Stimulated activated CD4-positive, alpha-beta T cell treated with anti-CD3 and anti-CD28 coated beads, TNF-alpha, amount 100 ng/mL, for 24 hours (primary cell): ENCODE measurements around the gene MSI2.

Experiments used
- DNase-seq, 3 experiments: peaks; one replicate each; pipeline ENCODE4 v3.0.0-alpha.2; 2020; ENCODE audit warnings: low read depth in 3 of 3

MSI2 gene

DNA sequence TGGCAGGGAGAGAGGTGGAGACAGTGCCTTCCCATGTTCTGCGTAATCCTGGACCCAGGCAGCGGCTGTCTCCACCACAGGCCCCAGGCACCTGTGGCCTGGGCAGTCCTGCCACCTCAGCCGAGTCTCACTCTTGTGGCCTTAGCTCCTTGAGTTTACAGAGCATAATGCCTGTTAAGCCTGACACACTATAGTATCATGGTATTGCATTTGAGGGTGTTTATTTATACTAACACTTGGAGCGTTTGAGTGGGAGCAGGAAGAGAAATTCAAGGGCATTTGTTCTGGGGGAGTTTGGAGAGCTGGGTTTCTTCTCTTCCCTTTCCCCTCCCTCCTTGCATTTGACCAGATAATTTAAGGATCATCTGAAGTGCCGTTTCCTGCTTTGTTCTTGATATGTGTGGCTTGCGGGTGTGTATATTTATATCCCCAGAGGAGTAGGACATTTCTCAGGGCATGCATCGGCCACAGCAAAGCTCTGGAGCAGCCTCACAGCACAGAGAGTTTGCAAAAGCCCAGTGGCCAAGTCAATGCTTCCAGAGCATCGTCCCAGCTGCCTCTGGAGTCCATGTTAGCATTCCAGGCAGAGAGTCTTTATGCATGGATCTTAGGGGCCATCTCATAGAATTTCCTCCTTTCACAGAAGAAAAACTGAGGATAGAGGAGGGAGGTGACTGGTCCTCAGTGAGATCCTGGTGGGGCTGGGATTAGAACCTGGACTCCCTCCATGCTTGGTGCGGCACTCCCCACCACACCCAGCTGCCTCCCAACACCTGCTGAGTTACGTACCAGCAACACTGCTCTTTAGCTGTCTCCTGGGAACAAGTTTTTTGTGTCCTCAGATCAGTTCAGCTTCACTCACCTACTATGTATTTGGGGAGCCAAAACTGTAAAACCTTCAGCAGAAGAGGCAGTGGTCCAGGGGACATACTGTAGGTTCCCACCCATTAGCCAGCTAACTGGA is 266.0 kb downstream of the MSI2 start:
- no peak for DNase-seq

DNA sequence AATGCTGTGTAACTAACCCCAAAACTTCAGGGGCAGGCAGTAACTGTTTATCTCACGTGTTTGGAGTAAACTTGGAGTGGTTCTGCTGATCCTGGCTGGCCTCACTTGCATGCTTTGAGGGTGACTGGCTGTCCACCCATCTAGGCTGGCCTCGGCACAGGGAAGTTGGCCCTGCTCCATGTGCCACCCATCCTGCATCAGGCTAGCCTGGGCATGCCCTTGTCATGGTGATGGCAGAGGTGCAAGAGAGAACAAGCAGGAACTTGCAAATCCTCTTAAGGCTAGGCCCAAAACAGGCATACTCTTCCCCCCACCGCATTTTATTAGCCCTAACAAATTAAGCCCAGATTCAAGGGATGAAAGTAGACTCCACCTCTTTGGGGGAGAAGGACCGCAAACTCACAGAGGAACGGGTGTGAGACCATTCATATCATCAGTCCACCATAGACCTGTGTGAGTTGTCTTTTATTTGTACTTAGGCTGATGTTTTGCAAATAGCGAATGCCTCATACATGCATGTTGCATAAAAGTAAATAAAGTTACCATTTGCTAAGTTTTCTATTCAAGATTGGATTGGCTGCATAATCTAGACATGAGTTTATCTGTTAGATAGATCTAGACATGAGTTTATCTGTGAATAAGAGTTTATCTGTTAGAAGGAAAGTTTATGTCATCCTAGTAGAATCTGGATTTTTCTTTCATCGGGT is 267.8 kb downstream of the MSI2 start:
- no peak for DNase-seq

- no peak for DNase-seq
These were observed 268.7 kb downstream of the MSI2 start for GRCh38 chr17:57524839-57525568.

- DNase-seq, result no peak
These were observed 271.1 kb downstream of the MSI2 start for GRCh38 chr17:57527221-57528057.

GRCh38 chr17:57528058-57528451 is 271.7 kb downstream of the MSI2 start:
- no peak for DNase-seq

DNA sequence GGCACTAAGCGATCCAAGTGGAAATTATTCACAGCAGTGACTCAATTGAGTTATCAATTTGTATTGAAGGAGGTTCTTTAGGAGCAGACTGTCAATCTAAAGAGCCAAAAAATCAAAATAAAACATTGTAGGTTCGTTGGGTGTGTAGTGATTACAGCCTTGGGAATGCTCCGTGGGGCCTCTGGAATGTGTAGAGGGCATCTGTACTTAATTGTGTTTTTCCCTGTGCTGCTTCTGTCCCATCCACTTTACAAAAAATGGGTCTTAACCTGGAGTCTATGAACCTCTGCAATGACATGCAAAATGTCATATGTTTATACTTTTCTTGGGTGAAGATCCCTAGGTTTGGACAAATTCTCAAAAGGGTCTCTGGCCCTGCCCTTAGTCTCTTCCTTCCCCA is 273.7 kb downstream of the MSI2 start:
- DNase-seq, result no peak

DNA sequence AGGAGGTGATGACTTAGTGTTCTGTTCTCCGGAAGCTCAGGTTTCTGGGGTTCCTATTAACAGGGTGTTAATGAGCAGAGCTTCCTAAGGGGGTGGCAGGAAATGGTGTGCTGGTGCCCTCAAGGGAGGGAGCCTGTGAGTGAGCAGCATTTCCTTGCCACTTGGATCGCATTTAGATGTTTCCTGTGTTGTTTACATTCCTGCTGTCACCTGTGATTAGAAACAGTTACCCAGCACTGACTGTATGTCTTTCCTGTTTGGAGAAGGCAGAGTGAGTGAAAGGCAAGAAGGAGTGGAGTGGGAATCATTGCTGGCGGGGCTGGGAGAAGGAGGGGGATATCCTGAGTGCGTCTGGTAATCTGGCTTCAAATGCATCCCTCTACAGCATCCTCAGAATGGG is 274.2 kb downstream of the MSI2 start:
- DNase-seq, result no peak

DNA sequence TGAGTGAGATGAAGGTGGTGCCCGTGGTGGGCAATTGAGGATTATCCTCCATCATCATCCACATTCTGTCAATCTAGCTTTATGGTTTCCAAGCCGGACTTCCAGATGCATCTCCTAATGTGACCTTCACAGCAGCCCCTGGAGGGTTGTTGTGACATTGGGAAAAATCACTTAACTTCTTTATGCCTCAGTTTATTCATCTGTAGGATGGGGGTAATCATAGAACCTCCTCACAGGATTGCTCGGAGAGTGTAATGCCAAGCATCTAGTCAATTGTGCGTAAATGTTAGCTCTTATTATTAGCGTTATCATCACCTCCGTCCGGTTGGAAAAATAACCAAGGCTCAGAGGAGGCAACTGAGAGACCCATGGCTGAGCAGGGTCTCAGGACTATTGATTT is 274.8 kb downstream of the MSI2 start:
- DNase-seq, result no peak

DNA sequence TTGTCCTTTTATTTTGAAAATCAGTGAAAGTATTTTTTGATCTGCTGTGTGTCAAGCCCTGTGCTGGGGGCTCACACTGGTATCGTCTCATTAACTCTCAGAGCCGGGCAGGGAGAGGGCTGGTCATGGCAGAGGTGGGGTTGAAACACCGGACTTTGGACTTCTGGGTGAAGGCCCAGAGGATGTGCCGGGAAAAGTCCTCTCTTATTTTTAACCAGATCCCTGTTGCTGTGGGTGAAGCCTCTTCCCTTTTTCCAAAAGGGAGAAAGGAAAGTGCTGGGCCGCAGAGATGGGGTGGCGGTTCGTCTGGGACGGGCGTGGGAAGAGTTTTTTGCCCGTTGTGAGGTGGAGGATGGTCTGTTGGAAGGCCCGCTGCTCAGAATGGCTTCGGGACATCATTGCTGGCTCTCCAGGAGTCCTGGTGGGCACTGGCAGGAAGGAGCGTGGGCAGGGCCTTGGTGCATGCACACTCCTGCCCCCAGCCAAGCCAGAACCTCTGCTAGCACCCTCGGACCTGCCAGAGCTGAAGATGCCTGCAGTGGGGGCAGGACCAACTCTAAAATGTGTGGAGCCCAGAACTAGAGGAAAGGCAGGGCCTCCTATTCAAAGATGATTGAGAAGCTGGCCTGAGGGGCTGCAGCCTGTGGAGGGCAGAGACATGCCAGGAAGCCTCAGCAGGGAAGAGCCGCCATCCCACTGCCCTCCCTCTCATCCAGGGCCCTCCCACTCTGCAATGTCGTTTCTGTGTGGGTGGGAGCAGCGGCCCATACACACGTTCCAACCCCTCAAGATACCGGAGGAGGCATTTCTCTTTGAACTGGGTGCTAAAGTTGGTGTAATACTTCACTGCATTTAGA is 275.6 kb downstream of the MSI2 start:
- DNase-seq, result no peak

DNA sequence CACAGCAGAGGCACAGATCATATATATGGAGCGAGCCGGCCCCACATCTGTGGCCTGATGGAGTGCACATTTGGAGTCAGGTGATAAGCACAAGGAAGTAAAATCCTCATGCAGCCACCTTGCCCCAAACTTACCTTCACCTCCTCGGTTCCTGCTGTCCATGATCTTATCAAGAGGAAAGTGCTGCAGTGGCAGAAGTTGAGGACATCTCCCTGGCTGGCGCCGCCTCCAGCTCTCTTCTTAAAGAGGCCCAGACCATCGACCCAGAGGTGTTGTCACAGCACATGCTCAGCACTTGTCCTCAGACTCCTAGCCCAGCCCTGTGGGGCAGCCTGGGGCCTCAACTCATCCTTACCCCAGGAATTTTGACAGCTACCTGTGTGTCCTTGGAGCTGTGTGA is 276.2 kb downstream of the MSI2 start:
- no peak for DNase-seq

DNA sequence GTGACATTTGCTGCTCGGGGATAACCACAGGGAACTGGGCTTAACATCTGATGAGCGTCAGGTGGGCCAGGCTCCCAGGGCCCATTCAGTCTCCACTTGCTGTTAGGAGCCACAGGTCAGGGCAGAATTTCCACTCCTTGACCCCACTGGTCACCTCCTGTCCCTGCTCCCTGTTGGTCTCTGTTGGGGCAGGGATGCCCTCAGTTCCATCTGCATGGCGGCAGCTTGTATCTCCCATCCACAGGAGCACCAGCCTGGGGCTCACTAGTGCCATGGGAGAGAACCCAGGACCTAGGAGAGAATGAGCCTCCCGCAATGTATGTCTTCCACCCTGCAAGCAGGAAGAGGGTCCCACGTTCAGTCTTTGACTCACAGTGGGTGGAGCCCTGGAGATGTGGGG is 276.6 kb downstream of the MSI2 start:
- no peak for DNase-seq

DNA sequence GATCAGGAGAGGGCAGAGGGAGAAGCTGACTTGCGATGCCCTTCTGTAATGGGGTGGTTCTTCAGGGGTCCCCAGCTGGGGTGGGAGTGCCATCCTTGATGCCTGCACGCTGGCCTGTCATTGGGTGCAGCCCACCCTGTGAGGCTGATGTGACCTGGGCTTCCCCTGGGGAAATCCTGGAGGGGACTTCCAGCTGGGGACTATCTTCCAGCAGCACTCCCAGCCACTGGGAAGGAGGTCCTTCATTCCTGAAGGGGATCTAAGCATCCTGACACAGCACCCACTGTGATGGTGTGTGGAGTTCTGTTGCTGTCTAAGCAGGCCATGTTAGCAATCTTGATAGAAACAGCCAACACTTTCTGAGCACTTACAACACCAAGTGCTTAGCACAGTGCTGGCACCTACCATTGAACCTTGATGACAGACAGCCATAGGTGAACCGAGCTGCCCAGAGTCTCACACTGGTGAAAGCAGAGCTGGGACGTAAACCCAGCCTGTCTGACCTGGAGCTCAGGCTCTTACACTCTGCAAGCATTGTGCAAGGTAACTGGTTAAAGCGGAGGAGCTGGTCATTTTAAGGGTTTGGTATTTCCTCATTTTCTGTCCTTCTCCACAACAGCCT is 277.5 kb downstream of the MSI2 start:
- no peak for DNase-seq

GRCh38 chr17:57534863-57535248 is 278.5 kb downstream of the MSI2 start:
- DNase-seq, result no peak

- no peak for DNase-seq
These were observed 279.1 kb downstream of the MSI2 start for GRCh38 chr17:57535249-57535966.

GRCh38 chr17:57536289-57536688 is 280.0 kb downstream of the MSI2 start:
- no peak for DNase-seq

GRCh38 chr17:57536789-57537523 is 280.6 kb downstream of the MSI2 start:
- no peak for DNase-seq

DNA sequence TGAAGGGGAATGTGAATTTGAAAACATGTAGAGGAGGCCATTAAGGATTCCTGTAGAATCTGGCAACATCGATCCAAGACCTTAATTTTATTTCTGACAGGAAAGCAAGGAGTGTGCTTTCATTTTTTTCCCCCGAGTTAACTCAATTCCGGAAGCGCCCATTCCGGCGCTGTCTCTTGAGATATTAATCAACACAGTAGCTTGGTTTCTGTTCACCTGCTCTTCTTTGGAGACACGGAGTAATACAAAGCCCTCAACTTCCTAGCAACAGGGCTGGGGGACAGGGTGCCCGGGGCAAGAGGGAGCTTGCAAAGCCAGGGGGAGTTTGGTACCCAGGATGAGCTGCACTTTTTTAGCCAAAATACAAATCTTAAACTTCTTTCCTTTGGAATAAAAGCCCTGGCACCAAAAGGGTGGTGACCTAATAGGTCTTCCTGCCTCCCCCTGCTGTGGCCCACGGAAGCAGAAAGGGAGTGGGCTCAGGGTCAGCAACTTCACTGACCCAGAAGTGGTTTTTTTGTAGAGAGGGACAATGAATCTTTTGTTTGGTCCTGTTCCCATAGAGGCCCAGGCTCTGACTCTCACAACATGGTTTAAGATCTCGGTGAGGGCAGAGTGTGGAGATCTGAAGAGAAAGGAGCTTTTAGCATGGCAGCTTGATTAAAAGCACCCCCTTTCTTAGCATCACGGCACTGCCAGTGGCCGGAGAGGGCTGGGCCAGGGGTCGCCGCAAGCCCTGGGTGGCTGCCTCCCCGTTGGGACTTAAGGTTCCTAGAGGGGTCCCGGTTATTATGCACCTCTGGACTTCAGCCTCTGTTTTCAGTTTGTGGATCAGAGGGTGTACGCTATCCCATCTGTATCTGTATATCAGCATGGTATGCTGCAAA is 281.4 kb downstream of the MSI2 start:
- DNase-seq, result no peak
